WTC11 (cell line): ENCODE measurements around the gene CDC37L1.

Source experiments
- CREB1 ChIP-seq: sonication (generic); formaldehyde crosslinking; IDR thresholded peaks from 2 replicates; pipeline ENCODE4 v1.8.0; 2023; ENCODE audit warnings: mild to moderate bottlenecking, missing genetic modification reagents
- FOXJ3 ChIP-seq: sonication (generic); formaldehyde crosslinking; IDR thresholded peaks from 2 replicates; pipeline ENCODE4 v1.9.0; 2021; ENCODE audit warnings: missing genetic modification reagents, mild to moderate bottlenecking, borderline replicate concordance
- ZBTB21 ChIP-seq: sonication (generic); formaldehyde crosslinking; IDR thresholded peaks from 2 replicates; pipeline ENCODE4 v1.8.1; 2023; ENCODE audit warnings: mild to moderate bottlenecking, missing genetic modification reagents, borderline replicate concordance
- TF ChIP-seq, protein P1 (sequence below): sonication (generic); formaldehyde crosslinking; IDR thresholded peaks from 2 replicates; pipeline ENCODE4 v1.8.1; 2022; ENCODE audit warnings: low read depth, mild to moderate bottlenecking, moderate library complexity, missing genetic modification reagents, borderline replicate concordance
- TF ChIP-seq, protein P2 (sequence below): sonication (generic); formaldehyde crosslinking; IDR thresholded peaks from 2 replicates; pipeline ENCODE4 v1.8.1; 2022; ENCODE audit warnings: missing genetic modification reagents, borderline replicate concordance
- TF ChIP-seq, protein P3 (sequence below): fragments of 250-450 bp; sonication (Bioruptor Pico); IDR thresholded peaks from 2 replicates; pipeline ENCODE4 v2.1.2; 2022; ENCODE audit warnings: mild to moderate bottlenecking, moderate library complexity

DNA sequence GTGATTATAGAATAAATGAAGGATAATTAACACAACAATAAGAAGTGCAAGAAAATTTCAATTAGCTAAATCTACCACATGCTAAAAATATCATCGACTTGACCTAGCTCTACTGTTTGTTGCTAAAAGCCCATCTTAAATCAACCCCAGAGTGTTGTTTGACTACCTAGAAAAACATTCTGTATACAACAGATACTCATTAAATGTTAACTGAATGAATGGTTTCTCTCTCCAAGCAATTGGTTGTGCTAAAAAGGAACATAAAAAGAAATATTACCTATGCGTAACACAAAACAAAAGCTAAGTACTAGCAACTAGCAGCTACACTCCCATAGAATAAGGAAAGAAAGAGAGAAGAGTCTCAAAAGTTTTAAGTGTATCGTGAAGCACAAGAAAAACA, 22.7 kb upstream of the CDC37L1 start:
- TF ChIP-seq FOXJ3 (CRISPR knock-in tag) (no peak), CREB1 (CRISPR knock-in tag) (no peak), ZBTB21 (CRISPR knock-in tag) (no peak)
- TF ChIP-seq, protein P1, sequence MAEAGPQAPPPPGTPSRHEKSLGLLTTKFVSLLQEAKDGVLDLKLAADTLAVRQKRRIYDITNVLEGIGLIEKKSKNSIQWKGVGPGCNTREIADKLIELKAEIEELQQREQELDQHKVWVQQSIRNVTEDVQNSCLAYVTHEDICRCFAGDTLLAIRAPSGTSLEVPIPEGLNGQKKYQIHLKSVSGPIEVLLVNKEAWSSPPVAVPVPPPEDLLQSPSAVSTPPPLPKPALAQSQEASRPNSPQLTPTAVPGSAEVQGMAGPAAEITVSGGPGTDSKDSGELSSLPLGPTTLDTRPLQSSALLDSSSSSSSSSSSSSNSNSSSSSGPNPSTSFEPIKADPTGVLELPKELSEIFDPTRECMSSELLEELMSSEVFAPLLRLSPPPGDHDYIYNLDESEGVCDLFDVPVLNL (CRISPR knock-in tag): no peak
- TF ChIP-seq, protein P2, sequence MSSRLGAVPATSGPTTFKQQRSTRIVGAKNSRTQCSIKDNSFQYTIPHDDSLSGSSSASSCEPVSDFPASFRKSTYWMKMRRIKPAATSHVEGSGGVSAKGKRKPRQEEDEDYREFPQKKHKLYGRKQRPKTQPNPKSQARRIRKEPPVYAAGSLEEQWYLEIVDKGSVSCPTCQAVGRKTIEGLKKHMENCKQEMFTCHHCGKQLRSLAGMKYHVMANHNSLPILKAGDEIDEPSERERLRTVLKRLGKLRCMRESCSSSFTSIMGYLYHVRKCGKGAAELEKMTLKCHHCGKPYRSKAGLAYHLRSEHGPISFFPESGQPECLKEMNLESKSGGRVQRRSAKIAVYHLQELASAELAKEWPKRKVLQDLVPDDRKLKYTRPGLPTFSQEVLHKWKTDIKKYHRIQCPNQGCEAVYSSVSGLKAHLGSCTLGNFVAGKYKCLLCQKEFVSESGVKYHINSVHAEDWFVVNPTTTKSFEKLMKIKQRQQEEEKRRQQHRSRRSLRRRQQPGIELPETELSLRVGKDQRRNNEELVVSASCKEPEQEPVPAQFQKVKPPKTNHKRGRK (CRISPR knock-in tag): no peak
- TF ChIP-seq, protein P3, sequence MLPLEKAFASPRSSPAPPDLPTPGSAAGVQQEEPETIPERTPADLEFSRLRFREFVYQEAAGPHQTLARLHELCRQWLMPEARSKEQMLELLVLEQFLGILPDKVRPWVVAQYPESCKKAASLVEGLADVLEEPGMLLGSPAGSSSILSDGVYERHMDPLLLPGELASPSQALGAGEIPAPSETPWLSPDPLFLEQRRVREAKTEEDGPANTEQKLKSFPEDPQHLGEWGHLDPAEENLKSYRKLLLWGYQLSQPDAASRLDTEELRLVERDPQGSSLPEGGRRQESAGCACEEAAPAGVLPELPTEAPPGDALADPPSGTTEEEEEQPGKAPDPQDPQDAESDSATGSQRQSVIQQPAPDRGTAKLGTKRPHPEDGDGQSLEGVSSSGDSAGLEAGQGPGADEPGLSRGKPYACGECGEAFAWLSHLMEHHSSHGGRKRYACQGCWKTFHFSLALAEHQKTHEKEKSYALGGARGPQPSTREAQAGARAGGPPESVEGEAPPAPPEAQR: no peak
